Measurements from ENCODE around the gene MAP2K3. TPM values are rescaled to one million over a fixed set of nuclear protein-coding genes. Genes with fewer than 3 reads are reported as not detected.

Gene MAP2K3
- polyA plus RNA-seq, 1 donor = 49.7 TPM

DNA sequence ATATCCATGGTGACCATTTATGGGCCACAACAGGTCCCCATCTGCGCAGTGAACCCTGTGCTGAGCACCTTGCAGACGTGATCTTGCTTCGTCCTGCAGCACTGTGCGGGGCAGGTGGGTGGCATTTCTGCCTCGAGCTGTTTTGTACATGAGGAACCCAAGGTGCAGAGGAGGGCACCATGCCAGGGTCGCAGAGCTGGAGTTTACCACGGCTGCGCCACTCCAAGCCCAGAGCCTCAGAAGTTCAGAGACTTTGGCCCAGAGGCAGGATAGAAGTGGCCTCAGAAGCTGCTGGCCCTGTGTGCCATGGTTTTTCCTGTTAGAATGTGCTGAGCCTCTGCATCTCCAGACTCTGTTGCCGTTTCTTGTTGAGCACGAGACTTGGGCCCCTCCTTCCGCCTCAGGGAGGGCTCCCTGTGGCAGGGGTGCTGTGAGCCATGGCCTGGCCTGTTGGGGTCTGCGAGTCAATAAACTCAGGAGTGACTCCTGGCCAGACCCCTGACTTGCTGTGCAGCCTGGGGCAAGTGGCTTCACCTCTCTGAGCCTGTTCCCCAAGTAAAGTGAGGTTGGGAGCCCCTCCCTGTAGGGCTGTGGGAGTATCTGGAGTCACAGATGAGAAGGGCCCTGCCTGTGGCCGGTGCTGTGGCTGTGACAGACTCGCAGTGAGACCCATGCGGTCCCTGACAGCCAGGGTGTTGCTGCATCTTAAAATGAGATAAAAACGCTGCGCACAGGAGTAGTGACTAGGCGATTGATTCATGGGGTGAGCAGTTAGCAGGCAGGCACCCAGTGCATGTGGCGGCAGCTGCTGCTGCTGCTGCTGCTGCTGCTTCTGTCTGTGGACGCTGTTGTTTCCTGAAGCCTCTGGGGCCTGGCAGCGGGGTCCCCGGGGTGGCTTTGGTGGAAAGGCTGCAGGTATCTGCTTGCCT is 11.8 kb downstream of the MAP2K3 start:
- H3K27ac ChIP-seq (ENCODE audit: low read length) = no peak overlapping the region

GRCh38 chr17:21297026-21297520 is 12.6 kb downstream of the MAP2K3 start:
- DNase-seq = no peak
- H3K36me3 ChIP-seq (ENCODE audit: control insufficient read depth, insufficient read depth, low read length) = peaks cover 53% of the 10 kb centered on the region
- peaks cover 26% of the 10 kb centered on the region for H3K9me3 ChIP-seq (ENCODE audit: control insufficient read depth, low read depth, low read length)
- H3K27ac ChIP-seq (ENCODE audit: low read length) = no peak overlapping the region
- no peak overlapping the region for H3K4me3 ChIP-seq (ENCODE audit: low read length)
- no peaks in the 10 kb centered on the region for H3K4me1 ChIP-seq (ENCODE audit: control insufficient read depth, insufficient read depth, low read length)
- H3K27me3 ChIP-seq (ENCODE audit: control insufficient read depth, insufficient read depth, low read length) = no peaks in the 10 kb centered on the region
- WGBS (ENCODE audit: insufficient coverage, low lambda C conversion rate) = no CpG with 5 or more reads among the region's 10 CpGs

More for the DNA sequence above, 11.8 kb downstream of the MAP2K3 start:
- Histone ChIP-seq H3K9me3 (ENCODE audit: control insufficient read depth, low read depth, low read length) (peaks cover 31% of the 10 kb centered on the region), H3K27me3 (ENCODE audit: control insufficient read depth, insufficient read depth, low read length) (no peaks in the 10 kb centered on the region), H3K4me3 (ENCODE audit: low read length) (no peak overlapping the region), H3K4me1 (ENCODE audit: control insufficient read depth, insufficient read depth, low read length) (no peaks in the 10 kb centered on the region), H3K36me3 (ENCODE audit: control insufficient read depth, insufficient read depth, low read length) (peaks cover 55% of the 10 kb centered on the region)
- DNase-seq = no peak
- no CpG with 5 or more reads among the region's 22 CpGs for WGBS (ENCODE audit: insufficient coverage, low lambda C conversion rate)

DNA sequence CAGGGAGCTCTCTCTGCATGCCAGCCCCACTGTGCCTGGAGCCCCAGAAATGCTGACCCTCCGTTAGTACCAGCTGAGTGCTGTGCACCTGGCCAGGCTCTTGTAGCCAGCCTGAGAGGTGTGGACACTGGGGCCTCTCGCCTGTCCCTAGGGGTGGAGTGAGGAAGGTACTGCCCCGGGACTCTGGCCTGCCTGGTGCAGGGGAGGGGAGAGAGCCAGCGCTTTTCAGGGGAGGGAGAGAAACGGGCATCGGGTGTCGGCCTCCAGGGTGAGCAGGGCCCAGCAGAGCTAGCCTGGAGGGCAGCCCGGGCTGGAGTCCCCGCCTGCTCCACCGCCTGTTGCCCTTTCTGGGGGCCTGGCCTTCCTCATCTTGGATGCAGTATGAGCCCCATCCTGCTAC is 13.1 kb downstream of the MAP2K3 start:
- Histone ChIP-seq H3K27ac (ENCODE audit: low read length) (no peak overlapping the region), H3K36me3 (ENCODE audit: control insufficient read depth, insufficient read depth, low read length) (peaks cover 58% of the 10 kb centered on the region), H3K9me3 (ENCODE audit: control insufficient read depth, low read depth, low read length) (peaks cover 26% of the 10 kb centered on the region), H3K4me1 (ENCODE audit: control insufficient read depth, insufficient read depth, low read length) (no peaks in the 10 kb centered on the region), H3K27me3 (ENCODE audit: control insufficient read depth, insufficient read depth, low read length) (no peaks in the 10 kb centered on the region), H3K4me3 (ENCODE audit: low read length) (no peak overlapping the region)
- no CpG with 5 or more reads among the region's 10 CpGs for WGBS (ENCODE audit: insufficient coverage, low lambda C conversion rate)
- DNase-seq = no peak

DNA sequence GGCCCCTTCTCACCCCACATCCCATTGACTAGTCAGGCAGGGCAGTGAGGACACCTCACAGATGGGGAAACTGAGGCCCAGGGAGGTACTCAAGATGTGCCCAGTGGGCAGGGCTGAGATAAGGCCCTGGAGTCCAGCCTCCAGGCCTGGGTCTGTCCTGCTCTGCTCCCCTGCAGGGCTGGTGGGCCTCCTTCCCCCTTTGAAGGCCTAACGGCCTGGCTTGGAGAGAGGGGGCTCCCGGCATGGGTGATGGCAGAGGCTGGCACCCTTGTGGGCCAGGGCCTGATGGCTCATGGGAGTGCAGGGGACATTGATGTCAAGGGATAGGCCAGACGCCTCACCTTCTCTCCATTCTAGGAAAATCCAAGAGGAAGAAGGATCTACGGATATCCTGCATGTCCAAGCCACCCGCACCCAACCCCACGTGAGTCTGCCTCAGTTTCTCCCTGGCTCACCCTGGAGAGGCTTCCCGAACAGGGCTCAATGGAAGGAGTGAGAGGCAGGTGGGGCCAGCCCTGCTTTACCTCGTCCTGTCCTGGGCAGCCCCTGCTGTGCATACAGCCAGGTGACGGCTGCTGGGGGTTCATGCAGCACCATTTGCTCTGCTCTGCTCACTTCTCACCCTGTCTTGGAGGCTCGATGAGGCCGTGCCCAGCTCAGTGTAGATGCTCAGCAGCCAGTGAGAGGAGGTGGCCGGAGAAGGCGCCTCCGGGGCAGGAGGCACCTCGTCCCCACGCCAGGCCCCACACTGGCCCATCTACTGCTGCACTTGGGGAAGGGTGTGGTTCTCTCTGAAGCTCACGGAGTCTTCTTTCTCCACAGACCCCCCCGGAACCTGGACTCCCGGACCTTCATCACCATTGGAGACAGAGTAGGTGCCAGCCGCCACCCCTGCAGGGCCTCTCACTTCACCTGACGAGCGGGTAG is 13.8 kb downstream of the MAP2K3 start:
- Histone ChIP-seq H3K9me3 (ENCODE audit: control insufficient read depth, low read depth, low read length) (peaks cover 21% of the 10 kb centered on the region), H3K36me3 (ENCODE audit: control insufficient read depth, insufficient read depth, low read length) (peaks cover 58% of the 10 kb centered on the region), H3K4me3 (ENCODE audit: low read length) (no peak overlapping the region), H3K27me3 (ENCODE audit: control insufficient read depth, insufficient read depth, low read length) (no peaks in the 10 kb centered on the region), H3K4me1 (ENCODE audit: control insufficient read depth, insufficient read depth, low read length) (no peaks in the 10 kb centered on the region), H3K27ac (ENCODE audit: low read length) (no peak overlapping the region)
- no CpG with 5 or more reads among the region's 22 CpGs for WGBS (ENCODE audit: insufficient coverage, low lambda C conversion rate)
- DNase-seq = no peak

GRCh38 chr17:21298983-21299519 is 14.5 kb downstream of the MAP2K3 start:
- DNase-seq = no peak
- Histone ChIP-seq H3K9me3 (ENCODE audit: control insufficient read depth, low read depth, low read length) (peaks cover 17% of the 10 kb centered on the region), H3K27ac (ENCODE audit: low read length) (no peak overlapping the region), H3K4me1 (ENCODE audit: control insufficient read depth, insufficient read depth, low read length) (no peaks in the 10 kb centered on the region), H3K36me3 (ENCODE audit: control insufficient read depth, insufficient read depth, low read length) (peaks cover 58% of the 10 kb centered on the region), H3K27me3 (ENCODE audit: control insufficient read depth, insufficient read depth, low read length) (no peaks in the 10 kb centered on the region), H3K4me3 (ENCODE audit: low read length) (no peak overlapping the region)
- WGBS (ENCODE audit: insufficient coverage, low lambda C conversion rate) = 30% methylated on average over 2 of the region's 13 CpGs

GRCh38 chr17:21299981-21300600 is 15.6 kb downstream of the MAP2K3 start:
- H3K36me3 ChIP-seq (ENCODE audit: control insufficient read depth, insufficient read depth, low read length) = peaks cover 56% of the 10 kb centered on the region
- no peak overlapping the region for H3K27ac ChIP-seq (ENCODE audit: low read length)
- no peaks in the 10 kb centered on the region for H3K4me1 ChIP-seq (ENCODE audit: control insufficient read depth, insufficient read depth, low read length)
- WGBS (ENCODE audit: insufficient coverage, low lambda C conversion rate) = 17% methylated on average over 2 of the region's 7 CpGs
- H3K4me3 ChIP-seq (ENCODE audit: low read length) = no peak overlapping the region
- DNase-seq = no peak
- peaks cover 18% of the 10 kb centered on the region for H3K9me3 ChIP-seq (ENCODE audit: control insufficient read depth, low read depth, low read length)
- no peaks in the 10 kb centered on the region for H3K27me3 ChIP-seq (ENCODE audit: control insufficient read depth, insufficient read depth, low read length)

- Histone ChIP-seq H3K27ac (ENCODE audit: low read length) (no peak overlapping the region), H3K4me3 (ENCODE audit: low read length) (no peak overlapping the region), H3K27me3 (ENCODE audit: control insufficient read depth, insufficient read depth, low read length) (no peaks in the 10 kb centered on the region), H3K4me1 (ENCODE audit: control insufficient read depth, insufficient read depth, low read length) (no peaks in the 10 kb centered on the region), H3K36me3 (ENCODE audit: control insufficient read depth, insufficient read depth, low read length) (peaks cover 57% of the 10 kb centered on the region), H3K9me3 (ENCODE audit: control insufficient read depth, low read depth, low read length) (peaks cover 14% of the 10 kb centered on the region)
- no peak for DNase-seq
- WGBS (ENCODE audit: insufficient coverage, low lambda C conversion rate) = no CpG with 5 or more reads among the region's 31 CpGs
These were observed 16.4 kb downstream of the MAP2K3 start for GRCh38 chr17:21300601-21301571.

- no peak for DNase-seq
- no peak overlapping the region for H3K27ac ChIP-seq (ENCODE audit: low read length)
- H3K4me3 ChIP-seq (ENCODE audit: low read length) = no peak overlapping the region
- peaks cover 57% of the 10 kb centered on the region for H3K36me3 ChIP-seq (ENCODE audit: control insufficient read depth, insufficient read depth, low read length)
- H3K9me3 ChIP-seq (ENCODE audit: control insufficient read depth, low read depth, low read length) = peaks cover 12% of the 10 kb centered on the region
- no peaks in the 10 kb centered on the region for H3K27me3 ChIP-seq (ENCODE audit: control insufficient read depth, insufficient read depth, low read length)
- 50% methylated on average over 1 of the region's 19 CpGs for WGBS (ENCODE audit: insufficient coverage, low lambda C conversion rate)
- H3K4me1 ChIP-seq (ENCODE audit: control insufficient read depth, insufficient read depth, low read length) = no peaks in the 10 kb centered on the region
These were observed 17.4 kb downstream of the MAP2K3 start for GRCh38 chr17:21301593-21302550.

All from large intestine (tissue), 3 donors.